GM19438 (cell line): ENCODE measurements around the gene CISTR.
"Not testable (repeated sequence)": the region's sequence is repeated elsewhere in the genome, so short reads cannot be mapped to it uniquely, and the experiment has no call there.

Source experiments
- ATAC-seq: cut with Tn5 transposase; IDR thresholded peaks from one replicate; pipeline ENCODE4 v1.9.1; 2021; ENCODE audit warnings: low read depth; ENCODE audit not compliant: unreplicated experiment

Gene CISTR

GRCh38 chr12:53725824-53726223 lies 26.0 kb downstream of the CISTR start:
- no peak for ATAC-seq

- ATAC-seq: no peak
Measured at GRCh38 chr12:53722450-53723041, 29.2 kb downstream of the CISTR start.

- ATAC-seq: no peak
Measured at GRCh38 chr12:53720946-53721345, 30.8 kb downstream of the CISTR start.

GRCh38 chr12:53719649-53720048 lies 32.1 kb downstream of the CISTR start:
- no peak for ATAC-seq

GRCh38 chr12:53718567-53718966 lies 33.2 kb downstream of the CISTR start:
- not testable (repeated sequence) for ATAC-seq

- no peak for ATAC-seq
Measured at GRCh38 chr12:53717319-53717718, 34.5 kb downstream of the CISTR start.

GRCh38 chr12:53714004-53714403 lies 37.8 kb downstream of the CISTR start:
- ATAC-seq: no peak

GRCh38 chr12:53713516-53713915 lies 38.3 kb downstream of the CISTR start:
- ATAC-seq: no peak

- ATAC-seq: no peak
Measured at GRCh38 chr12:53712059-53712643, 39.6 kb downstream of the CISTR start.

- ATAC-seq: no peak
Measured at GRCh38 chr12:53710091-53710490, 41.7 kb downstream of the CISTR start.

- ATAC-seq: no peak
Measured at GRCh38 chr12:53709671-53710070, 42.1 kb downstream of the CISTR start.

- ATAC-seq: no peak
Measured at GRCh38 chr12:53706080-53706479, 45.7 kb downstream of the CISTR start.

- ATAC-seq: no peak
Measured at GRCh38 chr12:53703756-53704155, 48.0 kb downstream of the CISTR start.

- ATAC-seq: peak; percentile 70
Measured at GRCh38 chr12:53701518-53702264, 50.1 kb downstream of the CISTR start.

GRCh38 chr12:53700567-53700966 lies 51.2 kb downstream of the CISTR start:
- no peak for ATAC-seq

- ATAC-seq: no peak
Measured at GRCh38 chr12:53699678-53700025, 52.1 kb downstream of the CISTR start.

GRCh38 chr12:53698948-53699677 lies 52.7 kb downstream of the CISTR start:
- no peak for ATAC-seq

- no peak for ATAC-seq
Measured at GRCh38 chr12:53696655-53697331, 55.0 kb downstream of the CISTR start.
